Esophagus squamous epithelium (tissue), 5 donors: ENCODE results near the gene MAP3K7CL. TPM values are rescaled to one million over a fixed set of nuclear protein-coding genes. Genes with fewer than 3 reads are reported as not detected.

Source experiments
- DNase-seq: peaks from one replicate; lab custom pipeline; 2025; lab: John Stamatoyannopoulos, UW
- H3K27ac ChIP-seq, 4 donors: fragments of 200-600 bp; sonication (generic); one replicate each; pipeline ENCODE4 v1.5.1; 2016 to 2019; ENCODE audit warnings: mild to moderate bottlenecking in 1 of 4
- H3K27me3 ChIP-seq, 4 donors: fragments of 200-600 bp; sonication (generic); 1 replicate in 3 of 4; 2 replicates in 1 of 4; pipeline versions ENCODE4 v1.5.1 to v1.6.0; 2017 to 2021; ENCODE audit warnings: antibody characterized with exemption in 1 of 4
- H3K36me3 ChIP-seq, 3 donors: fragments of 200-600 bp; sonication (generic); one replicate each; pipeline ENCODE4 v1.5.1; 2016 to 2019
- H3K4me1 ChIP-seq, 3 donors: fragments of 200-600 bp; sonication (generic); one replicate each; pipeline ENCODE4 v1.5.1; 2017 to 2019
- H3K4me3 ChIP-seq, 4 donors: fragments of 200-600 bp; sonication (generic); 1 replicate in 3 of 4; 2 replicates in 1 of 4; pipeline ENCODE4 v1.5.1; 2016 to 2019; ENCODE audit warnings: mild to moderate bottlenecking in 2 of 4, moderate library complexity in 1 of 4
- H3K9me3 ChIP-seq, 3 donors: fragments of 200-600 bp; sonication (generic); one replicate each; pipeline ENCODE4 v1.5.1; 2016 to 2019
- CTCF ChIP-seq, 6 experiments: fragments of 450-650 bp in 4 of 6; fragments of 200-600 bp in 2 of 6; sonication (generic) in 2 of 6; IDR thresholded peaks; one replicate each; pipeline ENCODE4 v1.5.1; 2016 to 2019; ENCODE audit warnings: antibody characterized with exemption in 6 of 6, mild to moderate bottlenecking in 4 of 6, moderate library complexity in 4 of 6
- POLR2A ChIP-seq, 4 donors: fragments of 450-650 bp; IDR thresholded peaks; one replicate each; pipeline ENCODE4 v1.6.1; 2017; ENCODE audit warnings: antibody characterized with exemption in 4 of 4, mild to moderate bottlenecking in 4 of 4, moderate library complexity in 3 of 4
- WGBS, 2 donors: methylation state at CpG; one replicate each; pipeline ENCODE4 v1.1.5; 2018; 5-methylcytosine and 5-hydroxymethylcytosine counted together
- intact Hi-C: fragments of 100-400 bp; cut with DNase I; formaldehyde crosslinking; loops from one replicate; pipeline ENCODE4 v1.15.0; 2022
- total RNA-seq, 4 donors: library from RNA; depleted of rRNA; stranded (reverse); fragments of >200 nt; gene quantifications; one replicate each; pipeline ENCODE4 v1.1.0, GENCODE V29; 2016
- donor health status: DM: yes; HTN: yes; CAD: no.

The MAP3K7CL gene
- total RNA-seq, 4 donors from 2014 or later = 1.7 to 7.8 (median 6.9) TPM

DNA sequence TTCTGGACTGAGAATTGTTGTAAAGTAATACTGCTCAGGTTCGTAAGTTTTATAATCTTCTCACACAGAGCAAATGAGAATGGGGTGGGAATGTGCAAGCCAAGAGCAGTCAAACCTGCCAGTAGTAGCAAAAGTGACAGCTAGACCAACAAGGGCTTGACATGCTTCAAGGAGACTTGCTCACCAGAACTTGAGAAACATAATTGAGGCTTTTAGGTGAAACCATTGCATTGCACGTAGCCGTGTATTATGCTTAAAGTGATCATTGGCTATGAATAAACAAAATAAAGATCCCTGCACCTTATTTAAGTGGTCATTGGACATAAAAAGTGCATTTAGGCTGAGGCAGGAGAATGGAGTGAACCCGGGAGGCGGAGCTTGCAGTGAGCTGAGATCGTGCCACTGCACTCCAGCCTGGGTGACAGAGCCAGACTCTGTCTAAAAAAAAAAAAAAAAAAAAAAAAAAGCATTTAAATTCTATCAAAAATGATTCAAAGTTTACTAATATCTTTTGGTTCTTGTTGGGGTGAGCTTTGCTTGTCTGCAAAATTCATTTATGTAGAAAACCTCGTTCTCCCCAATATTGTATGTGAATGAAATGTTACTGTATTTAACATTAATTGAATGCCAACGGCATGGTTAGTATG, 45.2 kb upstream of the MAP3K7CL start:
- no peak for TF ChIP-seq CTCF (IDR thresholded peaks at IDR 0.05)
- TF ChIP-seq POLR2A (IDR thresholded peaks at IDR 0.05) = no peak
- no peak overlapping the region for H3K27ac ChIP-seq
- WGBS, 2 donors = 84 to 85% methylated on average over 8 of the region's 8 CpGs
- intact Hi-C loops = no loop called here
- no peaks in the 10 kb centered on the region for H3K9me3 ChIP-seq
- H3K4me3 ChIP-seq = no peak overlapping the region
- H3K27me3 ChIP-seq = no peaks in the 10 kb centered on the region
- no peaks in the 10 kb centered on the region for H3K36me3 ChIP-seq
- peaks cover 0 to 2% (median 0%) of the 10 kb centered on the region in 3 donors for H3K4me1 ChIP-seq
- DNase-seq = no peak

GRCh38 chr21:29091033-29091432, 39.4 kb upstream of the MAP3K7CL start:
- no peak for DNase-seq
- Histone ChIP-seq H3K27me3 (no peaks in the 10 kb centered on the region), H3K4me3 (no peak overlapping the region), H3K9me3 (no peaks in the 10 kb centered on the region), H3K27ac (no peak overlapping the region), H3K4me1 (peaks cover 0 to 6% (median 0%) of the 10 kb centered on the region in 3 donors), H3K36me3 (peaks cover 0 to 4% (median 0%) of the 10 kb centered on the region in 3 donors)
- intact Hi-C loops = loop anchor here (5.0 kb wide), 1 partner anchor 281 kb away; no protein-coding TSS in a partner anchor
- TF ChIP-seq CTCF (IDR thresholded peaks at IDR 0.05) = no peak
- TF ChIP-seq POLR2A (IDR thresholded peaks at IDR 0.05) = no peak
- 17 to 21% methylated on average over 1 of the region's 1 CpG for WGBS, 2 donors

GRCh38 chr21:29092102-29092959, 38.1 kb upstream of the MAP3K7CL start:
- 49 to 50% methylated on average over 9 of the region's 9 CpGs for WGBS, 2 donors
- TF ChIP-seq POLR2A (IDR thresholded peaks at IDR 0.05) (no peak), CTCF (IDR thresholded peaks at IDR 0.05) (no peak)
- H3K27ac ChIP-seq = peak overlapping the region in 3 of 4 donors; percentile 2 to 11 (median 6)
- intact Hi-C loops = loop anchor here (5.0 kb wide), 1 partner anchor 280 kb away; no protein-coding TSS in a partner anchor
- DNase-seq = no peak
- H3K4me3 ChIP-seq = no peak overlapping the region
- no peaks in the 10 kb centered on the region for H3K27me3 ChIP-seq
- peaks cover 0 to 6% (median 0%) of the 10 kb centered on the region in 3 donors for H3K4me1 ChIP-seq
- peaks cover 0 to 4% (median 0%) of the 10 kb centered on the region in 3 donors for H3K36me3 ChIP-seq
- H3K9me3 ChIP-seq = no peaks in the 10 kb centered on the region

GRCh38 chr21:29096218-29097015, 34.0 kb upstream of the MAP3K7CL start:
- no peaks in the 10 kb centered on the region for H3K27me3 ChIP-seq
- no peak for TF ChIP-seq POLR2A (IDR thresholded peaks at IDR 0.05)
- TF ChIP-seq CTCF (IDR thresholded peaks at IDR 0.05) = no peak
- DNase-seq = no peak
- WGBS, 2 donors = 73 to 83% methylated on average over 8 of the region's 8 CpGs
- H3K36me3 ChIP-seq = peaks cover 0 to 4% (median 0%) of the 10 kb centered on the region in 3 donors
- H3K9me3 ChIP-seq = no peaks in the 10 kb centered on the region
- H3K27ac ChIP-seq = no peak overlapping the region
- H3K4me1 ChIP-seq = no peaks in the 10 kb centered on the region
- H3K4me3 ChIP-seq = no peak overlapping the region
- intact Hi-C loops = no loop called here
